ENCODE results near the gene PIP5KL1.

GRCh38 chr9:127928676-127929624 lies 1.6 kb downstream of the PIP5KL1 start:
- no peak for TF ChIP-seq EZH2phosphoT487 (IDR thresholded peaks at IDR 0.05; ENCODE audit: low read depth)
- no peak for TF ChIP-seq CTCF (IDR thresholded peaks at IDR 0.05; ENCODE audit: low read depth, low read length)

All from OCI-LY3 (cell line).